Nephron progenitor cell (in vitro differentiated cells): ENCODE results near the gene PLA2G4E.

Experiments
- DNase-seq: peaks from one replicate; pipeline ENCODE4 v3.0.0; 2021
- H3K27ac Mint-ChIP-seq: 2 replicates; pipeline ENCODE4 v1.8.0; 2021; ENCODE audit warnings: mild to moderate bottlenecking, moderate library complexity, mixed read lengths
- H3K27me3 Mint-ChIP-seq: 2 replicates; pipeline ENCODE4 v1.8.0; 2021; ENCODE audit warnings: mild to moderate bottlenecking, low read depth, mixed read lengths; ENCODE audit not compliant: poor library complexity
- H3K36me3 Mint-ChIP-seq: 2 replicates; pipeline ENCODE4 v1.8.0; 2021; ENCODE audit warnings: low read depth, mixed read lengths
- H3K4me1 Mint-ChIP-seq: 2 replicates; pipeline ENCODE4 v1.8.0; 2021; ENCODE audit warnings: mixed read lengths
- H3K4me3 Mint-ChIP-seq: 2 replicates; pipeline ENCODE4 v1.8.0; 2021; ENCODE audit warnings: mild to moderate bottlenecking, moderate library complexity, mixed read lengths
- H3K9me3 Mint-ChIP-seq: 2 replicates; pipeline ENCODE4 v1.8.0; 2021; ENCODE audit warnings: mild to moderate bottlenecking, moderate library complexity, mixed read lengths
- TF ChIP-seq, protein P1 (sequence below): fragments of 200-600 bp; sonication (generic); IDR thresholded peaks from 2 replicates; pipeline ENCODE4 v1.5.0; 2021; ENCODE audit warnings: antibody characterized with exemption

The PLA2G4E gene

GRCh38 chr15:41974041-41974440 is 46.8 kb downstream of the PLA2G4E start:
- H3K9me3 Mint-ChIP-seq, result no peaks in the 10 kb centered on the region
- peaks cover 21% of the 10 kb centered on the region for H3K4me1 Mint-ChIP-seq
- DNase-seq, result no peak
- H3K4me3 Mint-ChIP-seq, result no peak overlapping the region
- TF ChIP-seq, protein P1, sequence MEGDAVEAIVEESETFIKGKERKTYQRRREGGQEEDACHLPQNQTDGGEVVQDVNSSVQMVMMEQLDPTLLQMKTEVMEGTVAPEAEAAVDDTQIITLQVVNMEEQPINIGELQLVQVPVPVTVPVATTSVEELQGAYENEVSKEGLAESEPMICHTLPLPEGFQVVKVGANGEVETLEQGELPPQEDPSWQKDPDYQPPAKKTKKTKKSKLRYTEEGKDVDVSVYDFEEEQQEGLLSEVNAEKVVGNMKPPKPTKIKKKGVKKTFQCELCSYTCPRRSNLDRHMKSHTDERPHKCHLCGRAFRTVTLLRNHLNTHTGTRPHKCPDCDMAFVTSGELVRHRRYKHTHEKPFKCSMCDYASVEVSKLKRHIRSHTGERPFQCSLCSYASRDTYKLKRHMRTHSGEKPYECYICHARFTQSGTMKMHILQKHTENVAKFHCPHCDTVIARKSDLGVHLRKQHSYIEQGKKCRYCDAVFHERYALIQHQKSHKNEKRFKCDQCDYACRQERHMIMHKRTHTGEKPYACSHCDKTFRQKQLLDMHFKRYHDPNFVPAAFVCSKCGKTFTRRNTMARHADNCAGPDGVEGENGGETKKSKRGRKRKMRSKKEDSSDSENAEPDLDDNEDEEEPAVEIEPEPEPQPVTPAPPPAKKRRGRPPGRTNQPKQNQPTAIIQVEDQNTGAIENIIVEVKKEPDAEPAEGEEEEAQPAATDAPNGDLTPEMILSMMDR, result no peak
- H3K27me3 Mint-ChIP-seq, result peaks cover 27% of the 10 kb centered on the region
- H3K27ac Mint-ChIP-seq, result no peak overlapping the region
- no peaks in the 10 kb centered on the region for H3K36me3 Mint-ChIP-seq

DNA sequence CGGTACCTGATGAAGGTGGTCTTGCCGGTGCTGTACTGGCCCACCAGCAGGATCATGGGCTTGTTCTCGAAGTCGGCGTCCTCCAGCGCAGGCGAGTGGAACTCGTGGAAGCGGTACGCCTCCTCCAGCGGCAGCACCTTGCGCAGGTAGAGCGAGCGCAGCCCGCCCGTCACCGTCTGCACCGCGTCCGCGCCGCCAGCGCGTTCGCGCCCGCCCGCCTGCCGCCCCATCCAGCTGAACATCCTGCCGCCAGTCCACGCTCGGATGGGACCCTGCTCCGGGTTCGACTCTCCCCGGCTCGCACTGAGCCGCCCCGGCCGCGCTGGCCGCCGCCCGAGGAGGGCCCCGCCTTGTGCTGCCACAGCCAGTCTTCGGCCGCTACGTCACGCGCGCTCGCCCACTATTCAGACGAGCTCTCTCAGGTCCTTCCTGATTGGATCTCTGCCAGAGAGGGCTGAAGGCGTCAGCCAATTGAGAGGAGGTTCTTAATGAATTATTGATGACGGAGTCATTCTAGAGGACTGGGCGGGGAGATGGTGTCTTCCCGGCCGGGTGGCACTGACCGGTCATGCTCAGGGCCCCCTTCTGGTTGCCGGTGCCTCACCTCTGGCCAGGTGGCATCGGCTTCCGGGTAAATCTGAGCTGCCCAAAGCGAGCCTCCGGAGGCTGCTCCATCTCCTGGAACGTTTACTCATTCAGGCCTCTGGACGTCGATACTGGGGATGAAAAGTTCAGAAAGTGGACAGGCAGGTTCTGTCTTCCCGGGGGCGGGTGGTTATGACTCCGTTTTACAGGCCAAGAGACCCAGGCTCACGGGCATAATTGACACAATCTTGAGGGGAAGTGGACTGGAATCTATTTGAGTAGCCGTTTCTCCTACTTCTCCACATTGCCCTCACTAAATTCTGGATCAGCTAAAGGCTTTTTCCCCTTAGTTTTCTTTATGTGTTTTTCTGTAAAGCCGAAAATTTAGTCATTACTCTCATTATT is 48.3 kb downstream of the PLA2G4E start, which contains the start of gene EHD4:
Gene EHD4 (minus strand): TSS at position 305 of the 990 bp plus-strand sequence. CDS start 63 bp downstream, at position 242.
- TF ChIP-seq, protein P1, result peak; percentile 16
- peak within 1 kb of the TSS; percentile 89 for H3K4me3 Mint-ChIP-seq
- DNase-seq, result peak; percentile 96
- peaks cover 27% of the 10 kb centered on the region for H3K27me3 Mint-ChIP-seq
- H3K9me3 Mint-ChIP-seq, result no peaks in the 10 kb centered on the region
- H3K36me3 Mint-ChIP-seq, result no peaks in the 10 kb centered on the region
- H3K27ac Mint-ChIP-seq, result no peak within 1 kb of the TSS
- peaks cover 21% of the 10 kb centered on the region for H3K4me1 Mint-ChIP-seq

- Mint-ChIP-seq H3K36me3 (no peaks in the 10 kb centered on the region), H3K27me3 (peaks cover 25% of the 10 kb centered on the region), H3K4me3 (peak overlapping the region; percentile 89), H3K4me1 (peaks cover 24% of the 10 kb centered on the region), H3K27ac (no peak overlapping the region), H3K9me3 (no peaks in the 10 kb centered on the region)
- peak; percentile 62 for DNase-seq
- TF ChIP-seq, protein P1, result no peak
Observed at GRCh38 chr15:41971895-41972252, 49.0 kb downstream of the PLA2G4E start.

- H3K36me3 Mint-ChIP-seq, result peaks cover under 1% of the 10 kb centered on the region
- peak overlapping the region; percentile 89 for H3K4me3 Mint-ChIP-seq
- H3K27me3 Mint-ChIP-seq, result peaks cover 19% of the 10 kb centered on the region
- H3K27ac Mint-ChIP-seq, result no peak overlapping the region
- H3K4me1 Mint-ChIP-seq, result peaks cover 30% of the 10 kb centered on the region
- no peaks in the 10 kb centered on the region for H3K9me3 Mint-ChIP-seq
- TF ChIP-seq, protein P1, result no peak
- DNase-seq, result peak; percentile 47
Observed at GRCh38 chr15:41971089-41971894, 49.5 kb downstream of the PLA2G4E start.

DNA sequence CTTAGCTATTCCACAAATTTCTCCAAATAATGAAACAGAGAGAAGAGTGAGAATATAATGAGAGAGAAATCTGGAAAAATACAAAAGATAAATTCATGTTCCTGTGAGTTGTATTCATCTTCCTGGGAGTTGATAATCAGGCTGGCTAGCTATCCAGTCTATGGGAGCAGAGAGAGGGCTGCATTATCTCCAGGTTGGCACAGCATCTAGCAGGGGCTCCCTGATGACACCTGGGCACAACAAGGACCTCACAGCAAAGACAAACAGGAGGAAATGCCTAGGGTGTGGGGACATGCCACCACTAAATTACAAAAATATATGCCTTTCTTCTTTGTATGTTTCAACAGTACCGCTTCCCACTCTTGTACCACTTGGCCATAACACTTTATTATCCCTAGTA is 50.4 kb downstream of the PLA2G4E start:
- no peaks in the 10 kb centered on the region for H3K9me3 Mint-ChIP-seq
- H3K4me1 Mint-ChIP-seq, result peaks cover 38% of the 10 kb centered on the region
- H3K27ac Mint-ChIP-seq, result no peak overlapping the region
- peaks cover 5% of the 10 kb centered on the region for H3K36me3 Mint-ChIP-seq
- TF ChIP-seq, protein P1, result no peak
- H3K4me3 Mint-ChIP-seq, result peak overlapping the region; percentile 37
- no peak for DNase-seq
- H3K27me3 Mint-ChIP-seq, result peaks cover 17% of the 10 kb centered on the region
